ENCODE results near the gene BICD2. TPM values are rescaled to one million over a fixed set of nuclear protein-coding genes. Genes with fewer than 3 reads are reported as not detected.

The BICD2 gene
- total and polyA plus RNA-seq, 10 of the 15 experiments (the other 5 are each of a cell fraction or from before 2014, with no cell fraction given) = 5.3 to 25.5 (median 14.4) TPM

GRCh38 chr9:92726348-92726747 is 38.3 kb downstream of the BICD2 start:
- H2AFZ ChIP-seq (ENCODE audit: control insufficient read depth, low read depth, low read length) = no peak overlapping the region
- no peak overlapping the region for H3K9ac ChIP-seq (ENCODE audit: control insufficient read depth, insufficient read depth, low read length)
- CTCF ChIA-PET = interaction anchor here (1.0 kb wide), 1 partner anchor 39 kb away, joined by 3 read pairs; no protein-coding TSS in a partner anchor
- H4K20me1 ChIP-seq (ENCODE audit: control insufficient read depth, insufficient read depth) = peaks cover 5% of the 10 kb centered on the region
- H3K27me3 ChIP-seq (replicated peaks in 1 of 2; ENCODE audit: control insufficient read depth in 2 of 2, insufficient read depth in 2 of 2, low read length in 1 of 2) = no peaks in the 10 kb centered on the region
- peaks cover 10% of the 10 kb centered on the region for H3K79me2 ChIP-seq (ENCODE audit: control insufficient read depth, insufficient read depth, low read length)
- in situ Hi-C loops (cut with MboI) (no loop called here), intact Hi-C loops (cut with micrococcal nuclease; ENCODE audit: unreplicated experiment) (no loop called here)
- H3K9me3 ChIP-seq (replicated peaks; ENCODE audit: control insufficient read depth, insufficient read depth, low read length) = no peaks in the 10 kb centered on the region
- peaks cover 10 to 51% of the 10 kb centered on the region in 2 experiments for H3K36me3 ChIP-seq (ENCODE audit: control insufficient read depth in 2 of 2, insufficient read depth in 2 of 2, low read length in 1 of 2)
- FAIRE-seq (no peak), DNase-seq (ENCODE audit: low read depth, low spot score) (no peak), ATAC-seq (no peak)
- no peak overlapping the region for H3K27ac ChIP-seq (ENCODE audit: control insufficient read depth, insufficient read depth)
- peaks cover 43% of the 10 kb centered on the region for H3K4me1 ChIP-seq (ENCODE audit: control insufficient read depth, insufficient read depth, low read length)
- no peak for TF ChIP-seq PML (IDR thresholded peaks at IDR 0.05; ENCODE audit: low read length)
- TF ChIP-seq, protein P1, sequence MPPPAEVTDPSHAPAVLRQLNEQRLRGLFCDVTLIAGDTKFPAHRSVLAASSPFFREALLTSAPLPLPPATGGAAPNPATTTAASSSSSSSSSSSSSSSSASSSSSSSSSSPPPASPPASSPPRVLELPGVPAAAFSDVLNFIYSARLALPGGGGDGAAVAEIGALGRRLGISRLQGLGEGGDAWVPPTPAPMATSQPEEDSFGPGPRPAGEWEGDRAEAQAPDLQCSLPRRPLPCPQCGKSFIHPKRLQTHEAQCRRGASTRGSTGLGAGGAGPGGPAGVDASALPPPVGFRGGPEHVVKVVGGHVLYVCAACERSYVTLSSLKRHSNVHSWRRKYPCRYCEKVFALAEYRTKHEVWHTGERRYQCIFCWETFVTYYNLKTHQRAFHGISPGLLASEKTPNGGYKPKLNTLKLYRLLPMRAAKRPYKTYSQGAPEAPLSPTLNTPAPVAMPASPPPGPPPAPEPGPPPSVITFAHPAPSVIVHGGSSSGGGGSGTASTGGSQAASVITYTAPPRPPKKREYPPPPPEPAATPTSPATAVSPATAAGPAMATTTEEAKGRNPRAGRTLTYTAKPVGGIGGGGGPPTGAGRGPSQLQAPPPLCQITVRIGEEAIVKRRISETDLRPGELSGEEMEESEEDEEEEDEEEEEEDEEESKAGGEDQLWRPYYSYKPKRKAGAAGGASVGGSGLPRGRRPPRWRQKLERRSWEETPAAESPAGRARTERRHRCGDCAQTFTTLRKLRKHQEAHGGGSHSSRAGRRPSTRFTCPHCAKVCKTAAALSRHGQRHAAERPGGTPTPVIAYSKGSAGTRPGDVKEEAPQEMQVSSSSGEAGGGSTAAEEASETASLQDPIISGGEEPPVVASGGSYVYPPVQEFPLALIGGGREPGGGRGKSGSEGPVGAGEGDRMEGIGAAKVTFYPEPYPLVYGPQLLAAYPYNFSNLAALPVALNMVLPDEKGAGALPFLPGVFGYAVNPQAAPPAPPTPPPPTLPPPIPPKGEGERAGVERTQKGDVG (CRISPR knock-in tag; IDR thresholded peaks at IDR 0.05) = no peak
- TF ChIP-seq, protein P2, sequence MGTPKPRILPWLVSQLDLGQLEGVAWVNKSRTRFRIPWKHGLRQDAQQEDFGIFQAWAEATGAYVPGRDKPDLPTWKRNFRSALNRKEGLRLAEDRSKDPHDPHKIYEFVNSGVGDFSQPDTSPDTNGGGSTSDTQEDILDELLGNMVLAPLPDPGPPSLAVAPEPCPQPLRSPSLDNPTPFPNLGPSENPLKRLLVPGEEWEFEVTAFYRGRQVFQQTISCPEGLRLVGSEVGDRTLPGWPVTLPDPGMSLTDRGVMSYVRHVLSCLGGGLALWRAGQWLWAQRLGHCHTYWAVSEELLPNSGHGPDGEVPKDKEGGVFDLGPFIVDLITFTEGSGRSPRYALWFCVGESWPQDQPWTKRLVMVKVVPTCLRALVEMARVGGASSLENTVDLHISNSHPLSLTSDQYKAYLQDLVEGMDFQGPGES (IDR thresholded peaks at IDR 0.05) = no peak
- TF ChIP-seq NR2C2 (IDR thresholded peaks at IDR 0.05; ENCODE audit: borderline replicate concordance, control insufficient read depth, insufficient read length, low read depth) = no peak
- no peak for TF ChIP-seq RB1 (IDR thresholded peaks at IDR 0.05; ENCODE audit: borderline replicate concordance)
- no peak for TF ChIP-seq ZBED1 (IDR thresholded peaks at IDR 0.05; ENCODE audit: borderline replicate concordance)
- TF ChIP-seq TCF12 (IDR thresholded peaks at IDR 0.05; ENCODE audit: low read depth, low read length) = no peak
- no peak for TF ChIP-seq NFYA (IDR thresholded peaks at IDR 0.05; ENCODE audit: borderline replicate concordance, low read depth, low read length)
- no peak for TF ChIP-seq HDAC2 (IDR thresholded peaks at IDR 0.05)
- TF ChIP-seq, protein P3, sequence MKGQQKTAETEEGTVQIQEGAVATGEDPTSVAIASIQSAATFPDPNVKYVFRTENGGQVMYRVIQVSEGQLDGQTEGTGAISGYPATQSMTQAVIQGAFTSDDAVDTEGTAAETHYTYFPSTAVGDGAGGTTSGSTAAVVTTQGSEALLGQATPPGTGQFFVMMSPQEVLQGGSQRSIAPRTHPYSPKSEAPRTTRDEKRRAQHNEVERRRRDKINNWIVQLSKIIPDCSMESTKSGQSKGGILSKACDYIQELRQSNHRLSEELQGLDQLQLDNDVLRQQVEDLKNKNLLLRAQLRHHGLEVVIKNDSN (IDR thresholded peaks at IDR 0.05; ENCODE audit: borderline replicate concordance, extremely low read length, insufficient read depth, low read depth, low read length) = no peak
- TF ChIP-seq POLR2AphosphoS2 (IDR thresholded peaks at IDR 0.05; ENCODE audit: low read depth, low read length) = no peak
- TF ChIP-seq SREBF1 (IDR thresholded peaks at IDR 0.05; ENCODE audit: low read length) = no peak
- TF ChIP-seq EGR1 (IDR thresholded peaks at IDR 0.05; ENCODE audit: borderline replicate concordance in 1 of 2, low read depth in 2 of 2, low read length in 2 of 2) = no peak
- TF ChIP-seq EP300 (IDR thresholded peaks at IDR 0.05; ENCODE audit: borderline replicate concordance in 1 of 2, control insufficient read depth in 1 of 2, low read depth in 2 of 2, low read length in 2 of 2) = no peak
- TF ChIP-seq, protein P4, sequence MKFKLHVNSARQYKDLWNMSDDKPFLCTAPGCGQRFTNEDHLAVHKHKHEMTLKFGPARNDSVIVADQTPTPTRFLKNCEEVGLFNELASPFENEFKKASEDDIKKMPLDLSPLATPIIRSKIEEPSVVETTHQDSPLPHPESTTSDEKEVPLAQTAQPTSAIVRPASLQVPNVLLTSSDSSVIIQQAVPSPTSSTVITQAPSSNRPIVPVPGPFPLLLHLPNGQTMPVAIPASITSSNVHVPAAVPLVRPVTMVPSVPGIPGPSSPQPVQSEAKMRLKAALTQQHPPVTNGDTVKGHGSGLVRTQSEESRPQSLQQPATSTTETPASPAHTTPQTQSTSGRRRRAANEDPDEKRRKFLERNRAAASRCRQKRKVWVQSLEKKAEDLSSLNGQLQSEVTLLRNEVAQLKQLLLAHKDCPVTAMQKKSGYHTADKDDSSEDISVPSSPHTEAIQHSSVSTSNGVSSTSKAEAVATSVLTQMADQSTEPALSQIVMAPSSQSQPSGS (IDR thresholded peaks at IDR 0.05; ENCODE audit: low read length) = no peak
- TF ChIP-seq RELA (IDR thresholded peaks at IDR 0.05; ENCODE audit: borderline replicate concordance, partially characterized antibody) = no peak
- no peak for TF ChIP-seq POLR2AphosphoS5 (IDR thresholded peaks at IDR 0.05; ENCODE audit: low read length)
- TF ChIP-seq SMC3 (IDR thresholded peaks at IDR 0.05; ENCODE audit: borderline replicate concordance, low read length) = no peak
- no peak for TF ChIP-seq CHD1 (IDR thresholded peaks at IDR 0.05; ENCODE audit: low read depth, low read length)
- no peak for TF ChIP-seq MXI1 (IDR thresholded peaks at IDR 0.05; ENCODE audit: low read depth, low read length)
- no TSS peak for BruUV-seq (replicated peaks)
- RAD21 ChIA-PET (ENCODE audit: unreplicated experiment) = no interaction called here
- no peak overlapping the region for H3K4me3 ChIP-seq
- SMC1A ChIA-PET (ENCODE audit: uncharacterized antibody, unreplicated experiment) = no interaction called here
- POLR2A ChIA-PET = no interaction called here
- 85% methylated on average over 4 of the region's 4 CpGs for WGBS (ENCODE audit: insufficient coverage, insufficient replicate concordance, low lambda C conversion rate, missing lambda C conversion rate)
- no peak overlapping the region for H3K4me2 ChIP-seq (ENCODE audit: control insufficient read depth, insufficient read depth)
